SK-N-SH (cell line): ENCODE data around the gene ZNF776. TPM values are rescaled to one million over a fixed set of nuclear protein-coding genes. Genes with fewer than 3 reads are reported as not detected.

ENCODE experiments used
- CTCF ChIA-PET: fragments of 300-600, 350-600 bp; formaldehyde crosslinking; extraction: SDS; loops from one replicate; lab custom pipeline; 2021; lab: Yijun Ruan, JAX
- POLR2A ChIA-PET: fragments of 350-600 bp; sonication (Branson Sonifier 250); formaldehyde crosslinking; extraction: SDS; loops from one replicate; lab custom pipeline; 2020; ENCODE audit warnings: antibody characterized with exemption, inconsistent platforms; lab: Yijun Ruan, JAX
- DNase-seq: peaks from one replicate; pipeline ENCODE4 v3.0.0; 2012
- H2AFZ ChIP-seq: fragments of 200-600 bp; sonication (generic); 2 replicates; pipeline ENCODE4 v1.8.1; 2016; ENCODE audit warnings: antibody characterized with exemption, mild to moderate bottlenecking, low read depth
- H3F3A ChIP-seq: fragments of 200-600 bp; sonication (generic); replicated peaks from 2 replicates; pipeline ENCODE3; 2016; ENCODE audit warnings: antibody characterized with exemption, mild to moderate bottlenecking; ENCODE audit not compliant: insufficient read depth
- H3K27ac ChIP-seq, 2 experiments: fragments of 200-500 bp in 1 of 2; fragments of 200-600 bp in 1 of 2; sonication (Bioruptor generic) in 1 of 2; sonication (generic), shearing (Covaris generic) in 1 of 2; 2 replicates each; pipeline versions ENCODE4 v1.5.1 to v1.6.1; 2014 to 2016; ENCODE audit warnings: low read depth in 2 of 2, inconsistent platforms in 1 of 2, low read length in 1 of 2, mild to moderate bottlenecking in 1 of 2, mixed read lengths in 1 of 2
- H3K27me3 ChIP-seq: fragments of 200-600 bp; sonication (generic), shearing (Covaris generic); 2 replicates; pipeline ENCODE4 v1.6.1; 2016; ENCODE audit warnings: mixed run types; ENCODE audit not compliant: insufficient read depth
- H3K36me3 ChIP-seq, 2 experiments: fragments of 200-500 bp in 1 of 2; fragments of 200-600 bp in 1 of 2; sonication (Bioruptor generic) in 1 of 2; sonication (generic) in 1 of 2; replicated peaks in 1 of 2; 2 replicates each; pipeline versions ENCODE3 to v1.5.1; 2014 to 2016; ENCODE audit warnings: low read length in 1 of 2, mild to moderate bottlenecking in 1 of 2; ENCODE audit not compliant: insufficient read depth in 2 of 2, control insufficient read depth in 1 of 2
- H3K4me1 ChIP-seq, 2 experiments: fragments of 200-500 bp in 1 of 2; fragments of 200-600 bp in 1 of 2; sonication (Bioruptor generic) in 1 of 2; sonication (generic), shearing (Covaris generic) in 1 of 2; 2 replicates each; pipeline versions ENCODE4 v1.5.1 to v1.6.1; 2014 to 2016; ENCODE audit warnings: low read depth in 1 of 2, low read length in 1 of 2, mixed run types in 1 of 2; ENCODE audit not compliant: insufficient read depth in 2 of 2, control insufficient read depth in 1 of 2
- H3K4me2 ChIP-seq: fragments of 200-600 bp; sonication (generic), shearing (Covaris generic); 2 replicates; pipeline ENCODE4 v1.6.1; 2017; ENCODE audit warnings: mixed run types
- H3K4me3 ChIP-seq, 2 experiments: fragments of 200-500 bp in 1 of 2; fragments of 200-600 bp in 1 of 2; sonication (Bioruptor generic) in 1 of 2; sonication (generic), shearing (Covaris generic) in 1 of 2; 2 replicates each; pipeline versions ENCODE4 v1.5.1 to v1.8.1; 2014 to 2016; ENCODE audit warnings: low read depth in 2 of 2, inconsistent platforms in 1 of 2, low read length in 1 of 2, mild to moderate bottlenecking in 1 of 2, mixed read lengths in 1 of 2, moderate library complexity in 1 of 2
- H3K79me2 ChIP-seq: fragments of 200-600 bp; sonication (generic); 2 replicates; pipeline ENCODE4 v1.8.1; 2017; ENCODE audit warnings: mild to moderate bottlenecking; ENCODE audit not compliant: insufficient read depth
- H3K9ac ChIP-seq: fragments of 200-600 bp; sonication (generic); 2 replicates; pipeline ENCODE4 v1.6.1; 2017; ENCODE audit warnings: mixed run types
- H3K9me2 ChIP-seq: fragments of 200-600 bp; sonication (generic); 2 replicates; pipeline ENCODE4 v1.6.1; 2017; ENCODE audit warnings: mixed run types
- H3K9me3 ChIP-seq: fragments of 200-600 bp; sonication (generic); 2 replicates; pipeline ENCODE4 v1.6.1; 2017; ENCODE audit warnings: mixed run types, mild to moderate bottlenecking, moderate library complexity
- H4K20me1 ChIP-seq: fragments of 200-600 bp; sonication (generic); 2 replicates; pipeline ENCODE4 v1.6.1; 2017; ENCODE audit warnings: mild to moderate bottlenecking, mixed run types; ENCODE audit not compliant: insufficient read depth
- CHD2 ChIP-seq: fragments of 150-350 bp; IDR thresholded peaks from 2 replicates; pipeline ENCODE4 v1.6.1; 2018; ENCODE audit warnings: low read length; ENCODE audit not compliant: partially characterized antibody
- ELF1 ChIP-seq: IDR thresholded peaks from 2 replicates; pipeline ENCODE4 v1.4.0; 2012
- FOXJ3 ChIP-seq: sonication (generic); formaldehyde crosslinking; IDR thresholded peaks from 2 replicates; pipeline ENCODE4 v1.5.1; 2020; ENCODE audit warnings: mild to moderate bottlenecking, missing genetic modification reagents
- NRF1 ChIP-seq: IDR thresholded peaks from 2 replicates; pipeline ENCODE4 v1.6.1; 2012; ENCODE audit warnings: low read depth, mild to moderate bottlenecking, low read length
- POLR2AphosphoS5 ChIP-seq: IDR thresholded peaks from 2 replicates; pipeline ENCODE4 v1.6.1; 2012; ENCODE audit warnings: low read depth, low read length
- RCOR1 ChIP-seq: fragments of 150-350 bp; IDR thresholded peaks from 2 replicates; pipeline ENCODE4 v1.6.1; 2017; ENCODE audit warnings: antibody characterized with exemption, low read length
- RXRA ChIP-seq: IDR thresholded peaks from 2 replicates; pipeline ENCODE4 v1.4.0; 2012; ENCODE audit warnings: low read depth, mild to moderate bottlenecking, borderline replicate concordance
- SIN3A ChIP-seq: IDR thresholded peaks from 2 replicates; pipeline ENCODE4 v1.6.1; 2012; ENCODE audit warnings: low read depth, mild to moderate bottlenecking, low read length, moderate library complexity, borderline replicate concordance
- USF2 ChIP-seq: fragments of 150-350 bp; IDR thresholded peaks from 2 replicates; pipeline ENCODE4 v1.6.1; 2017; ENCODE audit warnings: antibody characterized with exemption, low read length, low read depth, borderline replicate concordance
- YY1 ChIP-seq: IDR thresholded peaks from 2 replicates; pipeline ENCODE4 v1.4.0; 2012; ENCODE audit warnings: low read depth, mild to moderate bottlenecking
- WGBS: methylation state at CpG from one replicate; pipeline ENCODE4 v1.1.6; 2017; ENCODE audit warnings: low lambda C conversion rate; 5-methylcytosine and 5-hydroxymethylcytosine counted together
- polyA plus RNA-seq, 3 experiments: library from polyadenylated mRNA; depleted of rRNA; stranded (reverse); fragments of >200 nt; gene quantifications; 2 replicates each; pipeline ENCODE4 v1.2.3, GENCODE V29; 2012
- TF ChIP-seq, protein P1 (sequence below): IDR thresholded peaks from 2 replicates; pipeline ENCODE4 v1.4.0; 2012; ENCODE audit warnings: low read depth, borderline replicate concordance
- TF ChIP-seq, protein P2 (sequence below): IDR thresholded peaks from 2 replicates; pipeline ENCODE4 v1.6.1; 2012; ENCODE audit warnings: mild to moderate bottlenecking, low read depth, low read length, moderate library complexity

The ZNF776 gene
- polyA plus RNA-seq, 1 of the 3 experiments (the other 2 are of a cell fraction) = 7.5 TPM

DNA sequence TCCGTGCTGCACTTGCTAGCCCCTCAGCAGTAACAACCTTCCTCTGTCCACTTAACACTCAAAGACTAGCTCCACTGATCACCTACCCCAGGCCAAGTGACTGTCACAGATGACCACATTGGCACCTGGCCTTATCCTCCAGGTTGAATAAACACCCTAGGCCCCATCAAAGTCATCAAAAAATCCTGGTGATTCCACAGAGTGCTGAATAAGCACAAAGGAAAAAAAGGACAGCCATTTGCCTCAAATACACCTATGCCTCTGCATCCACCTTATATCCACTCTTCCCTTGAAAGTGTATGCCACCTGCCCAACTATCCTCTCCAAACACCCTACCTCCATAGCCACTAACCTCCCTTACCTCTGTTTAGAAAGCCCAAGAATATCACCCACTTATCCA lies 40.3 kb upstream of the ZNF776 start:
- CTCF ChIA-PET = no interaction called here
- Histone ChIP-seq H3K27me3 (no peaks in the 10 kb centered on the region), H3K79me2 (no peaks in the 10 kb centered on the region), H3K9ac (no peak overlapping the region), H3K4me3 (no peak overlapping the region; a peak in 1 of 4 replicates), H4K20me1 (no peaks in the 10 kb centered on the region), H3K9me2 (no peaks in the 10 kb centered on the region), H3K4me2 (no peak overlapping the region), H3K9me3 (peaks cover 3% of the 10 kb centered on the region; the same call in 1 of the 2 replicates), H3F3A (no peaks in the 10 kb centered on the region), H3K27ac (no peak overlapping the region), H2AFZ (no peak overlapping the region), H3K36me3 (no peaks in the 10 kb centered on the region), H3K4me1 (no peaks in the 10 kb centered on the region)
- DNase-seq = no peak
- 63% methylated on average over 1 of the region's 1 CpG for WGBS
- POLR2A ChIA-PET = no interaction called here
- TF ChIP-seq CHD2 = no peak
- no peak for TF ChIP-seq USF2
- no peak for TF ChIP-seq YY1
- TF ChIP-seq, protein P1, sequence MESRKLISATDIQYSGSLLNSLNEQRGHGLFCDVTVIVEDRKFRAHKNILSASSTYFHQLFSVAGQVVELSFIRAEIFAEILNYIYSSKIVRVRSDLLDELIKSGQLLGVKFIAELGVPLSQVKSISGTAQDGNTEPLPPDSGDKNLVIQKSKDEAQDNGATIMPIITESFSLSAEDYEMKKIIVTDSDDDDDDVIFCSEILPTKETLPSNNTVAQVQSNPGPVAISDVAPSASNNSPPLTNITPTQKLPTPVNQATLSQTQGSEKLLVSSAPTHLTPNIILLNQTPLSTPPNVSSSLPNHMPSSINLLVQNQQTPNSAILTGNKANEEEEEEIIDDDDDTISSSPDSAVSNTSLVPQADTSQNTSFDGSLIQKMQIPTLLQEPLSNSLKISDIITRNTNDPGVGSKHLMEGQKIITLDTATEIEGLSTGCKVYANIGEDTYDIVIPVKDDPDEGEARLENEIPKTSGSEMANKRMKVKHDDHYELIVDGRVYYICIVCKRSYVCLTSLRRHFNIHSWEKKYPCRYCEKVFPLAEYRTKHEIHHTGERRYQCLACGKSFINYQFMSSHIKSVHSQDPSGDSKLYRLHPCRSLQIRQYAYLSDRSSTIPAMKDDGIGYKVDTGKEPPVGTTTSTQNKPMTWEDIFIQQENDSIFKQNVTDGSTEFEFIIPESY = no peak
- no peak for TF ChIP-seq ELF1
- TF ChIP-seq RCOR1 = no peak
- no peak for TF ChIP-seq NRF1
- no peak for TF ChIP-seq SIN3A
- TF ChIP-seq POLR2AphosphoS5 = no peak
- TF ChIP-seq, protein P2, sequence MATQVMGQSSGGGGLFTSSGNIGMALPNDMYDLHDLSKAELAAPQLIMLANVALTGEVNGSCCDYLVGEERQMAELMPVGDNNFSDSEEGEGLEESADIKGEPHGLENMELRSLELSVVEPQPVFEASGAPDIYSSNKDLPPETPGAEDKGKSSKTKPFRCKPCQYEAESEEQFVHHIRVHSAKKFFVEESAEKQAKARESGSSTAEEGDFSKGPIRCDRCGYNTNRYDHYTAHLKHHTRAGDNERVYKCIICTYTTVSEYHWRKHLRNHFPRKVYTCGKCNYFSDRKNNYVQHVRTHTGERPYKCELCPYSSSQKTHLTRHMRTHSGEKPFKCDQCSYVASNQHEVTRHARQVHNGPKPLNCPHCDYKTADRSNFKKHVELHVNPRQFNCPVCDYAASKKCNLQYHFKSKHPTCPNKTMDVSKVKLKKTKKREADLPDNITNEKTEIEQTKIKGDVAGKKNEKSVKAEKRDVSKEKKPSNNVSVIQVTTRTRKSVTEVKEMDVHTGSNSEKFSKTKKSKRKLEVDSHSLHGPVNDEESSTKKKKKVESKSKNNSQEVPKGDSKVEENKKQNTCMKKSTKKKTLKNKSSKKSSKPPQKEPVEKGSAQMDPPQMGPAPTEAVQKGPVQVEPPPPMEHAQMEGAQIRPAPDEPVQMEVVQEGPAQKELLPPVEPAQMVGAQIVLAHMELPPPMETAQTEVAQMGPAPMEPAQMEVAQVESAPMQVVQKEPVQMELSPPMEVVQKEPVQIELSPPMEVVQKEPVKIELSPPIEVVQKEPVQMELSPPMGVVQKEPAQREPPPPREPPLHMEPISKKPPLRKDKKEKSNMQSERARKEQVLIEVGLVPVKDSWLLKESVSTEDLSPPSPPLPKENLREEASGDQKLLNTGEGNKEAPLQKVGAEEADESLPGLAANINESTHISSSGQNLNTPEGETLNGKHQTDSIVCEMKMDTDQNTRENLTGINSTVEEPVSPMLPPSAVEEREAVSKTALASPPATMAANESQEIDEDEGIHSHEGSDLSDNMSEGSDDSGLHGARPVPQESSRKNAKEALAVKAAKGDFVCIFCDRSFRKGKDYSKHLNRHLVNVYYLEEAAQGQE = no peak
- no peak for TF ChIP-seq RXRA
- no peak for TF ChIP-seq FOXJ3 (CRISPR knock-in tag)
